ENCODE measurements around the gene SERPINE2.
"Not testable (repeated sequence)": the region's sequence is repeated elsewhere in the genome, so short reads cannot be mapped to it uniquely, and the experiment has no call there.

Gene SERPINE2

GRCh38 chr2:223971731-223972130 is 67.4 kb downstream of the SERPINE2 start:
- DNase-seq: no peak

- DNase-seq: no peak
Observed at GRCh38 chr2:223970343-223971128, 68.5 kb downstream of the SERPINE2 start.

- DNase-seq: no peak
Observed at GRCh38 chr2:223969856-223970255, 69.2 kb downstream of the SERPINE2 start.

- no peak for DNase-seq
Observed at GRCh38 chr2:223969315-223969714, 69.8 kb downstream of the SERPINE2 start.

- DNase-seq: no peak
Observed at GRCh38 chr2:223967981-223968380, 71.1 kb downstream of the SERPINE2 start.

GRCh38 chr2:223959688-223960087 is 79.4 kb downstream of the SERPINE2 start:
- DNase-seq: no peak

- peak; percentile 93 for DNase-seq
Observed at GRCh38 chr2:223957092-223957851, 81.8 kb downstream of the SERPINE2 start, which contains the start of gene MRPL44. MRPL44 (plus strand) TSS chr2:223957463; CDS start chr2:223957473, 10 bp downstream.

GRCh38 chr2:223956300-223956699 is 82.8 kb downstream of the SERPINE2 start:
- no peak for DNase-seq

GRCh38 chr2:223954401-223954800 is 84.7 kb downstream of the SERPINE2 start:
- DNase-seq: no peak

DNA sequence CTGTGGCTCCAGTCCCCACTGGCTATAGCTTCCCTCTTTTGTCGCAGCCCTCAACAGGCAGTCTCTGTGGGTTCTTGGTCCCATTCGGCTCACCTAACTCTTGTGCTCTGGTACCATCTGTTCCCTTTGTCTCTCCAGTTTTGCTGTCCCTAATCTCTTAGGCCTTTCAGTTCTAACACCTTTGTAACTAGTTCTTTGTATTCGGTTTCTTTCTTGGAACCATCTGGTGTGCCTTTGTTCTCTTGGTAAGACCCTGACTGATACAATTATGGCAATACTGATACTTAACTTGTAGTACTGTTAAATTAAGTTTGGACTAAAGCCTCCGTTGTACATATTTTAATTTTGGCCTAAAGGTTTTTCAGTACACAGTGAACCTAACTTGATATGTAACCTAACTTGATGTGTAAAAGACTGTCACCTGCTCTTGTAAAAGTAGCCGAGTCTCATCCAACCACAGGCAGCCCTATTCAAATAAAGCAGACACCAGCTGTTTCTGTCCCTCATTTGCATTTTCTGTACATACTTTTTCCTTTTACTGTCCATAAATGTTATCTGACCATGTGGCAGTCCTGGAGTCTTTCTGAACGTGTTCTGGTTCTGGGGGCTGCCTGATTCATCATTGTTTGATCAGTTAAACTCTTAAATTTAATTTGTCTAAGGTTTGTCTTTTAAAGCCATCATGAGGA is 86.7 kb downstream of the SERPINE2 start:
- DNase-seq: no peak

DNA sequence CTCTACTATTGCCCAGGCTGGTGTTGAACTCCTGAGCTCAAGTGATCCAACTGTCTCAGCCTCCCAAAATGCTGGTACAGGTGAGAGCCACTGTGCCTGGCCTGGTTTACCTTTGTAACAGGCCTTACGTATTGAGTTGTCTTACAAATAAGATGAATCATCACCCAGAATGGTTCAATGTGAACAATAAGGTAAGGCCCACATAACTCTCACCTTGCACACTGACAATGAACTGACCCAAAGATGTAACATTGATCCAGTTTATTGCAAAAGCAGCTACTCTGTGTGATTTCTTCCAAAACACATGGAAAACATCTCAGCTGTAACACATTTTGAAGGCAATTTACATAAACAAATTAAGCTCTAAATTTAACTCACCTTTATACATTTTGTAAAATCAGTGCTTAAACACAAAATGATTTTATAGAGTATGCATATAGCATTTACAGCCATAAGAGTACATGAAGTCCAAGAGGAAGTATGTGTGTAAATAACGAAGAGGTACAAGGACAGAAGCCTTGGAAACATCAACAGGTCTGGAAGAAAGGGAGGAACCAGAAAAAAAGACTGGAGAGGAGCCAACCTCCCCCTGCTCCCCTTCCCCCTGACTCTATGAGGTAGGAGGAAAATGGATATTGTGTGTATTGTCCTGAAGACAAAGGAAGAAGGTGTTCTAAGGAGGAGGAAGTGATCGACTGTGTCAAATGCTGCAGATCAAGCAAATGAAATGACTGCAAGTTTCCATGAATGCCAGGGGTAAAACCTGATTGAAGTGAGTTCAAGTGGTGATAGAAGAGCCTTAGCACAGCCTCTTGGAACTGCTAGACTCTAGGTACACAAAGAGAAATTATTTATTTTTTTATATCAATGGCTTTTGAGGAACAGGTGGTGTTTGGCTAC is 88.4 kb downstream of the SERPINE2 start:
- DNase-seq: no peak

GRCh38 chr2:223949241-223949840 is 89.7 kb downstream of the SERPINE2 start:
- no peak for DNase-seq

- DNase-seq: no peak
Observed at GRCh38 chr2:223947711-223948205, 91.3 kb downstream of the SERPINE2 start.

- no peak for DNase-seq
Observed at GRCh38 chr2:223945755-223946154, 93.3 kb downstream of the SERPINE2 start.

GRCh38 chr2:223944703-223945531 is 94.2 kb downstream of the SERPINE2 start, which contains the start of gene WDFY1:
WDFY1 (minus strand) TSS chr2:223945335; CDS start chr2:223945284, 51 bp downstream.
- DNase-seq: peak; percentile 80

GRCh38 chr2:223944166-223944702 is 94.9 kb downstream of the SERPINE2 start:
- no peak for DNase-seq

DNA sequence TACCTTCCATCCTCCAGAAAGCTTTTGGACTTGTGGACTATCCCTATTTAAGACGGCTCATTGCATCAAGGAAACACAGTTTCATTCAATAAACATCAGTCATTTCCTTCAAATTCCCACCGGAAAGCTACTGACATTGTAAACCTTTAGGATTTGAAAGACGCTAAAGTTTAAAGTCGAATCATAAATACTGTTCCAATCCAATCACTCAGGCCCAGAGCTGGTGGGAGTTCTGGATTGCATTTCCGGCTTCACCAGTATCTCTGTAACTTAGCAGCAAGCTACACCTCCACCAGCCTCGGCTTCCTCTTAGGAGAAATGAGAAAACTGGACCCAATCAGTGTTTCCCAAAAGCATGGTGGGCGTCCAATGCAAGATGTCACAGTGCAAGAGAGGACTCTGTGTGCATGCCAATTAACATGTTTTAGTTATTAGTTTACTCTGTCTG is 95.5 kb downstream of the SERPINE2 start:
- DNase-seq: no peak

- no peak for DNase-seq
Observed at GRCh38 chr2:223943135-223943534, 96.0 kb downstream of the SERPINE2 start.

GRCh38 chr2:223941579-223942277 is 97.4 kb downstream of the SERPINE2 start:
- DNase-seq: peak; percentile 15

GRCh38 chr2:223939438-223939837 is 99.6 kb downstream of the SERPINE2 start:
- not testable (repeated sequence) for DNase-seq

Data from CD4-positive, alpha-beta T cell treated with Interferon gamma for 1 hour (primary cell).